Fibroblast of mammary gland (primary cell): ENCODE data around the gene ABCB6.
"Not testable (repeated sequence)": the region's sequence is repeated elsewhere in the genome, so short reads cannot be mapped to it uniquely, and the experiment has no call there.

Experiments used
- DNase-seq: peaks from one replicate; pipeline ENCODE4 v3.0.0-alpha.2; 2010; ENCODE audit warnings: low read depth
- H3K4me3 ChIP-seq: 2 replicates; pipeline ENCODE4 v1.5.1; 2011; ENCODE audit warnings: low read depth, mild to moderate bottlenecking, low read length, moderate library complexity; ENCODE audit not compliant: control insufficient read depth
- TF ChIP-seq, protein P1 (sequence below): conservative IDR thresholded peaks from 2 replicates; pipeline ENCODE4 v1.5.1; 2011; ENCODE audit warnings: low read depth, low read length, inconsistent platforms; ENCODE audit not compliant: control insufficient read depth, insufficient read depth

ABCB6 gene

DNA sequence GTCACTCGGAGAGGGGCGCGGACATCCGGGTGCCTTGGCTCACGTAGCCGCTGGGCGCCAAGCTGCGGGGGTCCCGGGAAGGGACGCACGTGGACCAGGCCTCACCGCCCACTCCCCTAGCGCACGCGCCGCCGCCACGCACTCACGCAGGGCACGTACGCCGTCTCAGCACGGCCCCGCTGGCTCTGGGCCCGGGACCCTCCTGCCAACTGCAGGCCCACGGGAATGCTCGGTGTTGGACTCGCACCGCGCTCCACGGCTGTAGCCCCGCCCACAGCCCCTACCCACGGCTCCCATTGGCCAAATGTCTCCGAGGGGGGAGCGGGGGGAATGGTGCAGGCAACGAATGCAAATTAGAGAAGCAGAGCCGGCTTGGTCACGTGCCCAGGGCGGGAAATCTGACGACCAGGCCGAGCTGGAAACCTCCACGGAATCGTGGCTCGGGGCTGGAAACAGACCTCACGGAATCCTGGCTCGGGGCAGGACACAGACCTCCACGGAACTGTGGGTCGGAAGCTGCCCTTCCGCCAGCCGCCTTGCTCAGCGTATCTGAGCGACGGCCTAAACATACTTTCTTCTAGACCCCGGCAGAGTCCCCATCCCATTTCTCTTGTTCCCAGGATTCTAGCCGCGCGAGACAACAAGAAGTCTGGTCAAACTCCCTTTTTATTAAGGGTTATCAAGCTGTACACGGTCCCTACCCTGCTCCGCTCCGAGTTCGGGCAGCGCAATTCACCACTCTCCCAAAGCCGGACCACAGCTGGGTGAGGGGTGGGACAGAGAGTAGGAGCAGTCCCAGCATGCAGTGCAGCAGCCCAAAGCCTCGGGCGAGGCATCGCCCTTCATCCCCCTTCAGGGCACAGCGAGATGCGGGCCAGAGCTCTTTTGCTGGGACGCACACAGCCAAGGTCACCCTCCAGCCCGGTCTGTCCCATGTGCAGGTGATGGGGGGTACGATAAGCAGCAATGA, at the start of gene ABCB6:
Gene ABCB6, minus strand, starts transcription at position 227 of the 970 bp plus-strand sequence. CDS start 285 bp downstream, outside the sequence.
- peak; percentile 90 for DNase-seq
- H3K4me3 ChIP-seq: peak within 1 kb of the TSS; percentile 56
- TF ChIP-seq, protein P1, sequence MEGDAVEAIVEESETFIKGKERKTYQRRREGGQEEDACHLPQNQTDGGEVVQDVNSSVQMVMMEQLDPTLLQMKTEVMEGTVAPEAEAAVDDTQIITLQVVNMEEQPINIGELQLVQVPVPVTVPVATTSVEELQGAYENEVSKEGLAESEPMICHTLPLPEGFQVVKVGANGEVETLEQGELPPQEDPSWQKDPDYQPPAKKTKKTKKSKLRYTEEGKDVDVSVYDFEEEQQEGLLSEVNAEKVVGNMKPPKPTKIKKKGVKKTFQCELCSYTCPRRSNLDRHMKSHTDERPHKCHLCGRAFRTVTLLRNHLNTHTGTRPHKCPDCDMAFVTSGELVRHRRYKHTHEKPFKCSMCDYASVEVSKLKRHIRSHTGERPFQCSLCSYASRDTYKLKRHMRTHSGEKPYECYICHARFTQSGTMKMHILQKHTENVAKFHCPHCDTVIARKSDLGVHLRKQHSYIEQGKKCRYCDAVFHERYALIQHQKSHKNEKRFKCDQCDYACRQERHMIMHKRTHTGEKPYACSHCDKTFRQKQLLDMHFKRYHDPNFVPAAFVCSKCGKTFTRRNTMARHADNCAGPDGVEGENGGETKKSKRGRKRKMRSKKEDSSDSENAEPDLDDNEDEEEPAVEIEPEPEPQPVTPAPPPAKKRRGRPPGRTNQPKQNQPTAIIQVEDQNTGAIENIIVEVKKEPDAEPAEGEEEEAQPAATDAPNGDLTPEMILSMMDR: no peak

DNA sequence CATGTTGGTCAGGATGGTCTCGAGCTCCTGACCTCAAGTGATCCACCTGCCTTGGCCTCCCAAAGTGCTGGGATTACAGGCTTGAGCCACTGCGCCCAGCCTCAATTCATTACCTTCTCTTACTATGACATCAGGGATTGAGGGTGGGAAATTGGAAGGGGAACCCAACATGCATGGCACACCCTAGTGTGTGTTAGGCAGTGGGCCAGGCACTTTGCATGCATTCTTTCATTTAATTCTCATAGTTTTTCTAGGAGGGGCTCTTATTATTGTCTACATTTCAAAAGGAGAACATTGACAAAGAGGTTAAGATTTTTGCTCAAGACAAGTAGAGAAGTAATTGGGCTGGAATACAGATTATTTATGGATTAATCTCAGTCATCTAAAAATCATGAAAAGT, 49.5 kb upstream of the ABCB6 start:
- H3K4me3 ChIP-seq: no peak overlapping the region
- TF ChIP-seq, protein P1: no peak
- no peak for DNase-seq

DNA sequence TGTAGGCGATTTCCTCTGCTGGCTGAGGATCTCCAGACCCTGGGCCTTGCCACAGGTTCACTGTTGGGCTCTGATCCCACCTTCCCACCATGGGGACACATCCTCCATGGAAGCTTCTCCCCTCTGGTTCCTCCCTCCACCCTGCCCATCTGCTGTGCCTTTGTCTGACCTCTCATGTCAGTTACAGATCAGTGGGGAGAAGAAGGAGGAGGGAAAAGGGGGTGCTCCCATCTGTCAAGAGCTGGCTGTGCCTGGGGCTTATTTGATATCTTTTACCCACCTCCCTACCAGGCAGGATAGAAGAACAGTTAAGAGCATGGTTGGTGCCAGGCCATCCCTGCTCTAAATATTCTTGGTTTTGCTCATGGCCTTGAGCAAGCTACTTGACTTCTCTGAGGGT, 48.1 kb upstream of the ABCB6 start:
- H3K4me3 ChIP-seq: no peak overlapping the region
- TF ChIP-seq, protein P1: no peak
- no peak for DNase-seq

DNA sequence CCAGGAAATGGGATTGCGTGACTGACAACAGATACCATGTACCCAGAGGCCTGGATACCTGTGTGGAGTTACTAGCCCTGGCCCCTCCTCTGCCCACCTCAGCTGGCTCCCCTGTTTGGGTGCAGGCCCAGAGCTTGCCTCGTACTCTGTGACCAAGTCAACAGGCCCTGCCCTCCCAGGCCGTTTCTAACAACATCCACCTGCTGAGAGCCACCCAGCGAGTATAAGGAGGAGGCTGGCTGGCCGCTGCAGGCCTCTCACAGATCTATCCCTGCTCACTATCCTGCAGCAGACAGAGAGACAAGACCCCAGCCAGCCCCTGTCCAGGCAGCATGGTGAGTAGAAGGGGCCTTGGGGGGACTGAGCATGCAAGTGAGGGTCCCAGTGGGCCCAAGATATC, 47.5 kb upstream of the ABCB6 start:
- no peak for DNase-seq
- H3K4me3 ChIP-seq: no peak overlapping the region
- TF ChIP-seq, protein P1: no peak

DNA sequence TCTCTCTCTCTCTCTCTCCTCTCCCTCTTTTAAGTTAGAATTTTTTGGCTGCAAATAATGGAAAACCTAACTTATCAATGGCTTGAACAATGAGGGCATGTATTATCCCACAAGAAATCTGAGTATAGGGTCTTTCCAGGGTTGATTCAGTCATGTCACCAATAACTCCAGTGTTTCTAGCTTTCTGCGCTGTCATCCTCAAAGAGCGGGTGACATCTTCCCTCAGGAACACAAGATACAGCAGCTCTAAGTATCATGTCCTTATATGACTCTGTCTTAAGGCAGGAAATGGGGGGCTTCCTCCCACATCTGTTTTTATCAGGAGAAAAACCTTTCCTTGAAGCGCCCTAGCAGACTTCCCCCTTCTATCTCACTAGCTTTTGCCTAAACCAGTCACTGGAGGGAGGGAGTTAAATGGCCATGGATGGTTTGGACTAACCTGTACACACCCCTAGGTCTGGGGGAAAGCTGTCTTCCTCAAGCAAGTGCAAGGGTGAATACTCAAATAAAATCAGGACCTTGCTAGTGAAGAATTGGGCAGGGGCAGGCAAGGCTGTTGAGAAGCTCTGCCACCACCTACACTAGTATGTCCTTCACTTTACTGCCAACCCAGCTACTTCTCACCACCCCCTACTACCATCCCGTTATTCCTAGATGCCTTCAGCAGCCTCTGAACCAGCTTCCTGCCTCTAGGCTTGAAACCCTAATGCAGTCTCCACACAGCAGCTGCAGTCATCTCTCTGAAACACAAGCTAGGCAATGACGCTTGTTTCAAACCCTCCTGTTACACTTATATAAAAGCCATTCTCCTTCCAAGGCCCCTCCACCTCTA, 42.5 kb upstream of the ABCB6 start:
- DNase-seq: no peak
- TF ChIP-seq, protein P1: no peak

DNA sequence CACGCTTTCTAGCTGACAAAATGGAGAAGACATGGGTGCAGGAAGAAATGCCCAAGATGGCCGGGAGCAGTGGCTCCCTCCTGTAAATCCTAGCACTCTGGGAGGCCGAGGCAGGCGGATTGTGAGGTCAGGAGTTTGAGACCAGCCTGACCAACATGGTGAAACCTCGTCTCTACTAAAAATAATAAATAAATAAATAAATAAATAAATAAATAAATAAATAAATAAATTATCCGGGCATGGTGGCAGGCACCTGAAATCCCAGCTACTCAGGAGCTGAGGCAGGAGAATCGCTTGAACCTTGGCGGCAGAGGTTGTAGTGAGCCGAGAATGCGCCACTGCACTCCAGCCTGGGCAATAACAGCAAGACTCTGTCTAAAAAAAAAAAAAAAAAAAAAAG, 40.2 kb upstream of the ABCB6 start:
- DNase-seq, H3K4me3 ChIP-seq: not testable (repeated sequence)

More for the DNA sequence above, 42.5 kb upstream of the ABCB6 start:
- no peak overlapping the region for H3K4me3 ChIP-seq
